ENCODE data around the gene SPATA3.
"Not testable (repeated sequence)": the region's sequence is repeated elsewhere in the genome, so short reads cannot be mapped to it uniquely, and the experiment has no call there.

The SPATA3 gene

DNA sequence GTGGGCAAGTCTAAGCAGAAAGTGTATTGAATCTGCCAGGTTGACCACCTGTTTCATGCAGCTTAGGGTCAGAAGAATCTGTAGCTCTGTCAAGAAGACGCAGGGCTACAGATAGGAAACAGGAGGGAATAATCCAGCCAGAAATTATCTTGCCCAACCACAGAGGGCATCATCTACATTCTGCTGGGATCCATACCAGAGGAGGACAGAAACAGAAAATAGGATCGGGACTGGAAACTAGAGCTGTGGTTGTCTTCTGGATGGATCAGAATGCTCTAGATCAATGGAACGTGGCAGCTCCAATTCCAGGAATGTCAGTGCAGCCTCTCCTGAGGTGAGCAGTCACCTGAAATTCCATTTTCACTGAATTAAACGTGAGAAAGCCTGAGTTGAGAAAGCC, 3.6 kb downstream of the SPATA3 start:
- no peak for DNase-seq

DNA sequence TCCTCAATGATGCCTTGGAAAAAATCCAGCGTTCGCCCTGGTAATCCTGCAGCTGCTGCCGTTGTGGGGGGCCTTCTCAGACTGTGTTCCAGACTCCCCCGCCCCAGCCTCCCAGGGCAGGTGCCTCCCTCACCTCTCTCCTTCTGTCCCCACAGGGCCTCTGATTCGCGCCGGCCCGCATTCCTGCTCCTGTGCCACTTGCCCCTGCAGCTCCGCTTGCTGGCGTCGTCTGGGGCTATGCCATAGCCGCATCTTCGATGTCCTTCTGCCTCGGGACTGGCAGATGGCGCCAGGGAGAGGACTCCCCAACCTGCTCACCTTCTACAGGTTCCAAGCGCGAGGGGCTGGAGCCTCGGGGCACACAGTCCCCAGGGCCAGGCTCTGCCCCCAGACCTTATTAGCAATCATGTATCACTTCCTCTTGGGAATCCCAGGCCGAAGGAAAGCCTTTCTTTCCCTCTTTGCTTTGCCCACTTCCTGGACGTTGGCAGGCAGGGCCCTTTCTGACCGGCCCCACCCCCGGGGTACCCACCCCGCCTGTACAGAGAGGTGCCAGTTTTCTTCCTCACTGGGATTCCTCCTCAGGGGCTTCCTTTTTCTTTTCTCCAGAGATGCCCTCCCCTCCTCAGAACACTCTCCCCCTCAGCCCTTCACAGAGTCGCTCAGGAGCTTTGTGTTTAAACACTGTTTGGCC, 4.4 kb downstream of the SPATA3 start:
- no peak for DNase-seq

- no peak for DNase-seq
Observed at GRCh38 chr2:231001036-231001435, 5.1 kb downstream of the SPATA3 start.

DNA sequence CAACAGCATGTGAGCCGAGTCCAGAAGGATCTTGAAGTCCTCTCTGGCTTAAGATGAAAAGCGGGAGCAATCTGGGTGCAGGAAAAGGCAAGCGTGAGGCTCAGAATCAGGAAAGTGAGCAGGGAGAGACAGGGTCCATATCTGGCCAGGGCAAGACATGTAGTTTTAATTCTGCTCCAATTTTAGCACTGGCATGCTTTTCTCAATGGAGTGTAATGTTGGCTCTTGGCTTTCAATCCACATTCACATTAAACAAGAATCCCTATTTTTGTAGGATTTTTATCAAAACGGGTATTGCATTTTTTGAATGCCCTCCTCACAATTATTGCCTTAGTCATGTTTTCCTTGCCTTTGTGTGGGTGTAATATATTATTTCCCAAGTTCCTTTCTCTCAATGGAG, 6.0 kb downstream of the SPATA3 start:
- DNase-seq = no peak

DNA sequence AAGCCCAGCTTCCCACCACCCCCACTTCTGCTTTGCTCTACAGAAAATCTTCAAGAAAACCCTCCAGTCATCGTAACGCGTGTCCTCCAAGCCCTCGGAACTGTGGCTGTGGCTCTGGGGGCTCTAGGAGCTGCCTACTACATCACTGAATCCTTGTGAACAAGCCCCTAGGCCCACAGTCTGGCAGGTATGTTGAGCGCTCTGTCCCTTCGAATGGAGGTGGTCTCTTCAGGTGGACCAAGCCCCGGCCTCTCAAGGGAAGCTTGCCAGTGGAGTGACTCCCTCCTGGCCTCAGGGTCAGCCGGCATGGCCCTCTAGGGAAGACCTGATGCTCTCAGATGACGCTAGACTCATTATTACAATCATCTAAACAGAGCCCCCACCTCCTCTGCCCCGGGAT, 6.7 kb downstream of the SPATA3 start:
- no peak for DNase-seq

DNA sequence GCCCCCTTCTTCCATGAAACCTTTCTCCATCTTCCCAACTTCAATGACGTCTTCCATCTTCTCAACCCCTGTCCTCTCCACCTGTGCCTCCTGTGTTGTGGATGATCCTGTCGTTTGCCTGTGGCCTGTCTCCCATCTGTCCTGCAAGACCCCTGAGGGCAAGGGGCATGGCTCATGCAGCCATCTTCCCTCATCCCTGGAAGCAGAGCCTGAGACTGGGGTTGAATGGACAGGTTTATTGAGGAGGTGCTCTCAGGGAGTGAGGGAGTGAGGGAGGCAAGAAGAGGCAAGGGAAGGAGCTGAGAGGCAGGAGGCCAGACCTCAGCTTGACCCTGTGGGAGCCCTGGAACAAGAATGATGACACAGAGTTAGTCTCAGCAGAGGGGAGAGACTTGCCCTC, 7.3 kb downstream of the SPATA3 start:
- no peak for DNase-seq

DNA sequence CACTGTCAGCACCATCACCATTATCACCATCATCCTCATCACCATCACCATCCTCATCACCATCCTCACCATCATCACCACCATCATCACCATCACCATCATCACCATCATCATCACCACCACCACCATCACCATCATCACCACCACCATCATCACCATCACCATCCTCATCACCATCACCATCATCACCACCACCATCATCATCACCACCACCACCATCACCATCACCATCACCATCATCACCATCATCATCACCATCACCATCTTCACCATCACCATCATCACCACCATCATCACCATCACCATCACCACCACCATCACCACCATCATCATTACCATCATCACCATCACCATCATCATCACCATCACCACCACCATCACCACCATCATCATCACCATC, 9.0 kb downstream of the SPATA3 start:
- DNase-seq = not testable (repeated sequence)

- DNase-seq = no peak
Observed at GRCh38 chr2:231007286-231008098, 11.6 kb downstream of the SPATA3 start.

GRCh38 chr2:231008131-231008530, 12.2 kb downstream of the SPATA3 start:
- no peak for DNase-seq

DNA sequence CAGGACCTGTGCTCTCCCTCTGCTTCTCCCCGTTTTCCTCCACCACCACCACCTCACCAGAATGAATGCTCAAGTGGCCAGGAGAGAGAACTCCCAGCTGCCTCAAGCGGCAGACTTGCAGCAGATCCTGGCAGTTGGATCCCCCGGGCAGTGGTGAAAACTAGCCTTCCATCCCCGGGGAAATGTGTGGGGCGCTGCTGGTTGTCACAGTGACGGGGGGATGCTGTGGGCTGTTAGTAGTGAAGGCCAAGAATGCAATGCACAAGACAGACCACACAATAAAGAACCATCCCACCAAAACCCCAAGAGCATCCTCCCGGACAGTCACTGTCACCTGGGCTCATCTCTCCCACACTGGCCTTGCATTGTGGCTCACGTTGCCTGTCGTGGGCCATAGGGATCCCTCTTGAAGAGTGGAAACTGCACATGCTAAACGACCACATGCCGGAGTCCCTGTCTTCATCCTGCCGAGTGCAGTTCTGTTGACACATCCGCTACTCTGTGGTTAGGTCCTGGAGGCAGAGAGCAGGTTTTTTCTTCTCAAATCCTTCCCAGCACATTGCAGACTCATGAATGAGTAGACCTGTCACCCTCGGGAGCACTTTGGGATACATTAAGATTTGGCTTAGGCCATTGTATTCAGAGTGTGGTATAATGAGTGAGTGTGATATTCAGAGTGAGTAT, 13.5 kb downstream of the SPATA3 start:
- DNase-seq = no peak

- no peak for DNase-seq
Observed at GRCh38 chr2:231010201-231010730, 14.3 kb downstream of the SPATA3 start.

DNA sequence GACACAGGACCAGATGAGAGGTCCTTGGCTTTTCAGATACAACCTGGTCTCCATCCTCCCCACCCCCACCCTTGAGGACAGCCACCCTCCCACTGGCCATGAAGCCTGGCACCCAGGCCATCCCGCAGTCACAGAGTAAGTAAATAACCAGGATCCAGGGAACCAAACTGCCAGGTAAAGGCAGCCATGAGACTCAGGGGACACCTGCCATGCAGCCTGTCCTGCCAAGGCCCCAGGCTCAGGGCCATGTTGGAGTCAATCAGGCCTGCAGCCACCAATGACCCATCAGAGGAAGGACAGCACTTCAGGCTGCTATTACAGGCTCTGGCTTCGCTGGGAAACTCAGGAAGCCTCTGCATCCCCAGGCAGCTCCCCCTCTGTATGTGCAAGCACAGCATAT, 15.6 kb downstream of the SPATA3 start:
- no peak for DNase-seq

DNA sequence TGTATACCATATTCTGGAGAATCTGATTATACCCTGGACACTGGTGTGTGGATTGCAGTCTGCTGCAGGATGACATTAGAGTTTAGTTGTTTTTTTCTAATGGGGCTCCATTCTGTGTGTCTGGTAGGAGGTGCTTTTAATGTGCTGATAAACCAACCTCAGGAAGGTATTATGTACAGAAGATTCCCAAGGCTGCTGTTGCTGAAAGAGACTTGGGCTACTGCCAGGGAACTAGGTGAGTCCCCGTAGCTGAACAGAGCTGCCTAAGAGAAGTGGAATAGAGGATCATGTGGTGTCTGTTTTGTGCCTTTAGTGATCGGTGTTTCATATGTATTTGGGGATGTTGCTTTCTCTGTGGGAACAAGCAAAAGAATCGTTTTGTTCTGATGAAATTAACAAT, 16.5 kb downstream of the SPATA3 start:
- no peak for DNase-seq

GRCh38 chr2:231013820-231014219, 17.9 kb downstream of the SPATA3 start:
- DNase-seq = no peak

DNA sequence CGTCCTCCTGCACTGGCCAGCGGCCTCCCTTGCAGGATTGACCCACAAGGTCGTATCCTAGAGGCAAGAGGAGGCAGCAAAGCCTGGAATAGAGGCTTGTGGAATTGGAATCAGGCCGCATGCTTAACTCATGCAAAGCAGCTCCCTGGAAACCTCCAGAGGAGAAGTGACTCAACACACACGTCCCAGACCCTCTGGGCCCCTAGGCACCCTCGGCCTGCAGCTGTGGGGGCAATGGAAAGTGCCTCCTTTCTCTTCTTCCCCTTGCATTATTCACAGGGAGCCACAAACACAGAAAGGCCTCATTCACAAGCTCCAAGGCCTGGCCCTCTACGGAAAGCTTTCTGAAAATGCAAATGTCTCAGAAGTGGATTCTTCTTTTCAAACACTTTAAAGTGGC, 19.6 kb downstream of the SPATA3 start:
- DNase-seq = no peak

DNA sequence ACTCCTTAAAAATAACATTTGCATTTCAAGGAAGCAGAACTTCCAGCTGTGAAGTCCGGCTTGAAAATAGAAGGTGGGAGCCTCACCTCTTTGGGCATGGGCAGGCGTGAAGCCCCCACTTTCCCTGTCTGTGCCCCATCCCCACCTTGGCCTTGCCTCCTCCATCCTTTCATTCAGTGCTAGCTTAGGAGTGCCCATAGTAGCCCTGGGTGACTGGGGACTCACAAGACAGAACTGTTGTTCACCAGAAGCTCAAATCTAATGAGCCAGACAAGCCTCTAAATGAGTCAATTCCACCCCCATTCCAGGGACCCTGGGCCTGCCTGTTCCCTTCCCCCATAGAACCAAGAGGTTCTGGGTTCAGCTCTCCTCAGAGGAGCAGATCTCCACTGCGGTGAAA, 20.0 kb downstream of the SPATA3 start:
- no peak for DNase-seq

- no peak for DNase-seq
Observed at GRCh38 chr2:231016566-231017230, 20.8 kb downstream of the SPATA3 start.

DNA sequence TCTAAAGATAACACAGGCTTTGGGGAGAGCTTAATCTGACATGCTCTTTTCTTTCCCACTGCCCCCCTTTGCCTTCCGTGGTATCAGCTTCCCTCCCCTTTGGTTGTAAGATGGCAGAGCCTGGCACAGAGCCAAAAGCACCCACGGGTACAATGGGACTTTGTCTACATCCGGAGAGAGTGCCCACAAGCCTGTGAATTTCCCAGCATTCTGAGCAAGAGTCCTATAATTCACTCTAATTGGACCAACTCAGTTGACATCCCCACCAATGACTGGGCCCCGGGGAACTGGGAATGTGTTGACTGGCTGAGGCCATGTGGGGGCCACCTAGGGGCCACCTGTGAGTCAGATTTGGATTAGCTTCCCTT, 21.3 kb downstream of the SPATA3 start:
- DNase-seq = no peak

- no peak for DNase-seq
Observed at GRCh38 chr2:231018184-231018583, 22.3 kb downstream of the SPATA3 start.

GRCh38 chr2:231025059-231025458, 29.1 kb downstream of the SPATA3 start:
- DNase-seq = not testable (repeated sequence)

DNA sequence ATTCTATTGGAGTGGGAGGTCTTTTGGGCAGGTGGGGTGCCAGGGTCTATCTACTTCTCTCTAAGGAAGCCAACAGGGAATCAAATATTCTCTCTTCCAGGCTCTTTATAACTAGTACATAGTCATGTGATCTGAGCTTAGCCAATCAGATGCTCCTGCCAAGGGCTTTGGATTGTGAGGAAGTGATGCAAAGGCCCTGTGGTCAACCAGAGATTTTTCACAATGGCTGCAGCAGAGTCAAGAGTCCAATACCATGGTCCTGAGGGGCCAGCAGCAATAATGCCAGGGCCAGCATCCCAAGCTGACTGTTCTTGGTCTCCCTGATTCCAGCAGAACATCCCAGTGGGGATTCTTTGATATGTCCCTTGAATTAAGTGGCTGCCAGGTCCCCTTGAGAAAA, 33.0 kb downstream of the SPATA3 start:
- DNase-seq = no peak

DNA sequence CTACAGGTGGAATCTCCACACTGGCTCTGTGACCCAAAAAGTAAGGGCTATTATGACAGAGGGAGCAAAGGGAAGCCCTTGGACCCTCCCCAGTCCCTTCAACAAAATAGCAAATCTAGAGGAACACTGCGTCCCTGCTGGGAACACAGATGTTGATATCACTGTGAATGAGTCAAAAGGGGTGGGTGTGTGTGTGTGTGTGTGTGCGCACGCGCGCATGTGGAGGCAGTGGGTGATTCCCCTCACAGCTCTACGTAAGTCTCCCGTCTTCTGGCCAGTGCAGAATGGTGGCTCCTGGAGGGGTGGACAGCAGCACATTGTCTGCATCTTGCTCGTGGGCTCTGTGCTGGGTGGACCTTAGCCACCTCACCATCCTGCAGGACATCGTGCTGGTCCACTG, 33.6 kb downstream of the SPATA3 start:
- DNase-seq = no peak

DNA sequence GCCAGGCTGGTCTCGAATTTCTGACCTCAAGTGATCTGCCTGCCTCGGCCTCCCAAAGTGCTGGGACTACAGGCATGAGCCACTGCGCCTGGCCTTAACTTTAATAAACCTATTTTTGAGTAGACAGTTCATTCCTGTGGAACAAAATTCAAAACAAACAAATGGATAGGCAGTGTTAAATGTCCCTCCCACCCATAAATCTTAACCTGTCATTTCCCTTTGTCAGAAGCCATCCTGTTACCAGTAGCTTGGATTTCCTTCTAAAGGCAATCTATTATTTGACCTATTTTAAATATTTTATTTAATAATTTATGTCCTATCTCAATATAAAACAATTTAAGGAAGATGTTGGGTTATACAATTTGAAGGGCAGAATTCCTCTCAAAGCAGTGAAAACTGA, 34.8 kb downstream of the SPATA3 start:
- DNase-seq = no peak

Data from stimulated activated CD4-positive, alpha-beta T cell treated with anti-CD3 and anti-CD28 coated beads, Interleukin-1b, Interleukin-23, amount 100 ng/mL, for 48 hours (primary cell).